Mesothelial cell of epicardium (in vitro differentiated cells): Measurements from ENCODE around the gene SAMD10. TPM values are rescaled to one million over a fixed set of nuclear protein-coding genes. Genes with fewer than 3 reads are reported as not detected.
A peak's percentile ranks its signal among the peaks of the same experiment; 100 is the strongest.

Experiments used
- DNase-seq, 2 experiments: peaks; one replicate each; pipeline ENCODE4 v3.0.0; 2021; ENCODE audit warnings: low spot score in 2 of 2; ENCODE audit not compliant: unreplicated experiment in 2 of 2
- H3K27ac Mint-ChIP-seq: 2 replicates; pipeline ENCODE4 v1.8.0; 2021; ENCODE audit warnings: mixed read lengths
- H3K27me3 Mint-ChIP-seq: 2 replicates; pipeline ENCODE4 v1.8.0; 2021; ENCODE audit warnings: low read depth, mixed read lengths
- H3K36me3 Mint-ChIP-seq: 2 replicates; pipeline ENCODE4 v1.8.0; 2021; ENCODE audit warnings: mixed read lengths
- H3K4me1 Mint-ChIP-seq: 2 replicates; pipeline ENCODE4 v1.8.0; 2021; ENCODE audit warnings: mixed read lengths
- H3K4me3 Mint-ChIP-seq: 2 replicates; pipeline ENCODE4 v1.8.0; 2021; ENCODE audit warnings: mild to moderate bottlenecking, moderate library complexity, mixed read lengths
- H3K9me3 Mint-ChIP-seq: 2 replicates; pipeline ENCODE4 v1.8.0; 2021; ENCODE audit warnings: mixed read lengths
- CTCF ChIP-seq: fragments of 200-600 bp; sonication (generic); IDR thresholded peaks from one replicate; pipeline ENCODE4 v1.5.0; 2021; ENCODE audit warnings: antibody characterized with exemption; ENCODE audit not compliant: unreplicated experiment
- total RNA-seq: library from RNA; stranded (reverse); gene quantifications from 3 replicates; pipeline ENCODE4 v1.2.1, GENCODE V29; 2021

The SAMD10 gene
- total RNA-seq, 1 donor from 2014 or later: 11.7 TPM

DNA sequence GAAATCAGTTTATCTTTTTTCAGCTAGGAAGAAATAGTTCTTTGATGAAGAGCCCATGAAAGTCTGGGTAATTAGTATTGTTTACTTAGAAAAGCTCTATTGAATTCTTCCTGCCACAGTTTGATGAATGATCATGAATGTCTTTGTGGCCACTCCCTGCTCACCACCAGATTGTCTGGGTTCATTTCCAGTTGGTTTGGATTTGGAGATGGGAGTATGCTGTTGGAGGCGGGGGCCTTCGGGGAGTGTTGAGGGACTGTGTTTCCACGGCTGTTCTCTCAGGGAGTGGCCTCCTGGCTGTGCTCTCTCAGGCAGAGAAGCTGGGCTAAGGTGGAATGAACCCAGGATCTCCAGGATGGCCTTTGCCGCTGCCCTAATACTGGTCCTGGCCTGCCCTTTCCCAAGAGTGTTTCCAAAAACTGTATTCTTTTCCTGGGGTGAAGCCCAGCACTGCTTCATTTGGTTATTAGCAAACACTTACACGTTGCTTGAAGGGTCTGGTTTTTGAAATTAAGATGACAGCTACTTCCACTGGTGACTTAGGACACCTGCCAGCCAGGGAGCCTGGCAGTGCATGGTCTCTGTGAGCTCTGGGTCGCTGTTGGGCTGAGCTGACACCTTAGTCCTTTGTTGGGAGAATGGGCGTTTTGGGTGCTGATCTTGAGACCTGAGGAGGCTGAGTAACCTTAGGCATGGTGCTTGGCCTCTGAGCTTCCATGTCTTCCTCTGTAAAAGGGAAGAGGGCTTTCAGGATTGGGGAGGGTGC lies 24.7 kb upstream of the SAMD10 start:
- no peak for TF ChIP-seq CTCF
- Mint-ChIP-seq H3K36me3 (peaks cover 44% of the 10 kb centered on the region), H3K27me3 (no peaks in the 10 kb centered on the region), H3K9me3 (peaks cover 9% of the 10 kb centered on the region), H3K27ac (peak overlapping the region; percentile 80), H3K4me1 (peaks cover 10% of the 10 kb centered on the region), H3K4me3 (no peak overlapping the region)
- DNase-seq: no peak

GRCh38 chr20:64001607-64002011 lies 22.2 kb upstream of the SAMD10 start:
- no peak for DNase-seq
- no peak for TF ChIP-seq CTCF

DNA sequence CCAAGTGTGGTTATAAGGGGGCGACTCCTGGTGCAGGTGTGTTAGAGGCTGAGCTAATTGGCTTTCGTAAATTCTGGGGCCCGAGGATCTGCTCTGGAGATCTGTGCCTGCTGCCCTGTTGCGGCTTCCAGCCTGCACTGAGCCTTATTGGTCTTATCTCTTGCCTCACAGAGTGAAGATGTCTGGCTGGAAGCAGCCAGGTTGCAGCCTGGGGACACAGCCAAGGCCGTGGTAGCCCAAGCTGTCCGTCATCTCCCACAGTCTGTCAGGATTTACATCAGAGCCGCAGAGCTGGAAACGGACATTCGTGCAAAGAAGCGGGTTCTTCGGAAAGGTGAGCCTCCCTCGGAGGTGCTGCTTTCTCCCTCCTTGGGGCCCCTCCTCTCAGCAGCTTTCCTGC lies 21.5 kb upstream of the SAMD10 start:
- H3K9me3 Mint-ChIP-seq: no peaks in the 10 kb centered on the region
- DNase-seq: no peak

More at GRCh38 chr20:64001607-64002011, 22.2 kb upstream of the SAMD10 start:
- Mint-ChIP-seq H3K27me3 (no peaks in the 10 kb centered on the region), H3K4me1 (peaks cover 10% of the 10 kb centered on the region), H3K36me3 (peaks cover 39% of the 10 kb centered on the region), H3K27ac (no peak overlapping the region), H3K4me3 (no peak overlapping the region), H3K9me3 (no peaks in the 10 kb centered on the region)

DNA sequence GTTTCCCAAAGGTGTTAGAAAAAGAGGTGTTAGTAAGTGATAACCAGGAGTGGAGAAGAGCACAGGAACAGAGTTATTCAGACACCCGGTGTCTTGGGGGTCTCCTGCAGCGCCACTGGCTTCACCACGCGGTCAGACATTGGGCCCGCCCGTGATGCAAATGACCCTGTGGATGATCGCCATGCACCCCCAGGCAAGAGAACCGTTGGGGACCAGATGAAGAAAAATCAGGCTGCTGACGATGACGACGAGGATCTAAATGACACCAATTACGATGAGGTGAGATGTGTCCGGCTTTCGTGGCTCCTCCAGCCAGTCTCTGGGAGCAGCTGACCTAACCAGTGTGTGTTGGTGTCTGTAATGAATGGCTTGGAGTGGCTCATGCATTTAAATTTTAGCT lies 3.5 kb upstream of the SAMD10 start:
- Mint-ChIP-seq H3K4me1 (peaks cover 35% of the 10 kb centered on the region), H3K9me3 (no peaks in the 10 kb centered on the region), H3K4me3 (peak overlapping the region; percentile 47), H3K36me3 (peaks cover 21% of the 10 kb centered on the region), H3K27ac (no peak overlapping the region), H3K27me3 (peaks cover 8% of the 10 kb centered on the region)
- no peak for DNase-seq
- no peak for TF ChIP-seq CTCF

More for the DNA sequence above, 21.5 kb upstream of the SAMD10 start:
- no peak for TF ChIP-seq CTCF
- Mint-ChIP-seq H3K36me3 (peaks cover 37% of the 10 kb centered on the region), H3K27me3 (no peaks in the 10 kb centered on the region), H3K27ac (no peak overlapping the region), H3K4me1 (peaks cover 10% of the 10 kb centered on the region), H3K4me3 (no peak overlapping the region)

DNA sequence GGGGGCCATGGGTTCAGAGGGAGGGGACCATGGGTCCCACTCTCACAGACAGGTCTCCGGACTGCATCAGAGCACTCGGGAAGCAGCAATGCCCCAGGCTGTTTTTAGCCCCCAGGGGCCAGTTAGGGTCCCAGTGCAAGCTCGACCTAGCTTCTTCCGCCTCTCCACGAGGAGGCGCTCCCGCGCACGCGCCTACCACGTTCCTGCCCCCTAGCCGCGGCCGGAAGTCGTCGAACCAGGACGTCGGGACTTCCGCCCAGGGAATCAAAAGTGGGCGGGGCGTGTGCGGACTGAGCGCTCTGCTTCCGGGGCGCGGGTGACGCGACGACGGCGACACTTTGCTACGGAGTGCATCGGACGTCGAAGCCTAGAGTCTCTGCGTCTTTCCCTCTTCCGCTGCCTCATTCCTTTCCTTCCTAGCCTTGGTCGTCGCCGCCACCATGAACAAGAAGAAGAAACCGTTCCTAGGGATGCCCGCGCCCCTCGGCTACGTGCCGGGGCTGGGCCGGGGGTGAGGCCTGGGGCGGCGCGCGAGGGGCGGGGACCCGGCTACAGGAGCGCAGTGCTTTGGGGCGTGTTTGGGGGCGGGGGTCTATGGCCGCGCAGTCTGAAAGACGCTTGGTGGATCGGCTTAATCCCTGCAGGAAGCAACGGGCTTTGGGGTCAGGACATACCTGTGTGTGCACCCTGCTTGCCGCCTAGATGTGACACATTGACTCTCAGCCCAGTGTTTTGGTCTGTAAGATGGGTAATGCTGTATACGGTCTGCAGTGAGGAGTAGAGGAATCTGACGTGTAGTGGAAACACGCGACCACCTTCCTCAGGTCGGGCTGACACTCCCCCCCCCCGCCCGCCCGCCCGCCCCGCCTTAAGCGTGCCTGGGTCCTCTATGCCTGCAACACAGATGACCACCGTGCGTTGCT lies 1.6 kb upstream of the SAMD10 start, which contains the start of gene PRPF6:
Gene PRPF6 (plus strand): TSS at position 327 of the 923 bp plus-strand sequence. CDS start 114 bp downstream, at position 441.
- Mint-ChIP-seq H3K4me3 (peak within 1 kb of the TSS; percentile 95), H3K36me3 (peaks cover 17% of the 10 kb centered on the region), H3K27ac (peak within 1 kb of the TSS; percentile 98), H3K4me1 (peaks cover 35% of the 10 kb centered on the region), H3K9me3 (no peaks in the 10 kb centered on the region), H3K27me3 (peaks cover 19% of the 10 kb centered on the region)
- peak; percentile 92 for DNase-seq
- peak; percentile 65 for TF ChIP-seq CTCF
